ENCODE data around the gene C5orf15.

The C5orf15 gene

DNA sequence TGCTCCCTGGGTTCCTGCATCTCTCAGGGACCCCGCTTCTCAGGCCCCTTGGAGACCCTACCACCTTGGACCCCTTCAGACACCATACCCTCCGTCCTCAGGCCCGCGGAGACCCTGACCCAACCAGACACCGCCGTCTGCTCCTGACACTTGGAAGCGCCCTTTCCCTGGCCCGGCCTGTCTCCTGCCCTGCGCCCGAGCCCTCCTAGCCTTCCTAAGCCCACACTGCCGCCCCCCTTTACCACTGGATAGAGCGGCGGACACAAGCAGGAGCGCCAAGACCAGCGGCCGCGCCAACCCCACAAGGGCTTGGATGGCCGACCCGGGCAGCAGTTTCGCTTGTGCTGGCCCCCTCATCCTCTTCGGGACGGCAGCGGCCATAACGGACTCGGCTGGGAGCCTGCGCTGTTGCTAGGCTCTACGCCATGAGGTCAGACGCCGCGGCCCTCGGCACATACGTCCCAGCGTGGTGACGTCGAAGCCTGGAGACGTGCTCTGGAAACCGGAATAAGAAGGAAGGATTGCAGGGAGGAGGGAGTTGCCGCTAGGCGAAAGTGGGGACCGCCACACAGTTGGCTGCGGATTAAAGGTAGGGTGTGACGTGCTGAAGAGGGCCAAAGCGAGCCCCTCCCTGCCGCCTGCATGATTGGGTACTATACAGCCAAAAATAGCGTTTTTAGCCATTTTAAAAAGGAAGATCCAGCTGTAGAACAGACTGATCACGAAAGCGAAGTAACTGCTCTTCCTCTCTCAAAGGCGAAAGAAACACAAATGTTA is at the start of gene C5orf15:
TSS of gene C5orf15 (minus strand) at position 422 of the 777 bp plus-strand sequence. CDS start at position 381, 41 bp downstream.
- DNase-seq (ENCODE audit: low read depth): peak; percentile 90

DNA sequence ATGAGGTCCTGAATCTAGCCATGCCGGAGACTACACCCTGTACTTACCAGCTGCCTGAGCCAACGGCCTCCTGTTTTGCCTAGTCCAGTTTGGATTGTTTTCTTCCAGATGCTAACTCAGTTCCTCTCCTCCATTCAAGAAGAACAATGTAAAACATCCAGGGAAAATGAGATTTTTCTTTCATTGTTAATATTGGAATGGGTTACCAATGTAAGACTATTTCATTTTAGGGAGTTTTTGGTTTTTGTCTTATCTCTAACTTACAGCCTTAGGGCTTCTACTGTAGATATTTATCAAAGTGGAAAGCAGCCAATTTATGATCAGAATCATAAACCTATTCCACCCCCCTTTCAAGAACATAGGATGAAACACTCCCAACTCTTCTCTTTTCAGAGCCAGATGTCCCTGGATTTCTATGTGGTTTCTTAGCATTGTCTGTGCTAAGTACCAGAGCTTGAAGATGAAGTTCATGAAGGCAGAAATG is 39.9 kb upstream of the C5orf15 start:
- DNase-seq (ENCODE audit: low read depth): no peak

DNA sequence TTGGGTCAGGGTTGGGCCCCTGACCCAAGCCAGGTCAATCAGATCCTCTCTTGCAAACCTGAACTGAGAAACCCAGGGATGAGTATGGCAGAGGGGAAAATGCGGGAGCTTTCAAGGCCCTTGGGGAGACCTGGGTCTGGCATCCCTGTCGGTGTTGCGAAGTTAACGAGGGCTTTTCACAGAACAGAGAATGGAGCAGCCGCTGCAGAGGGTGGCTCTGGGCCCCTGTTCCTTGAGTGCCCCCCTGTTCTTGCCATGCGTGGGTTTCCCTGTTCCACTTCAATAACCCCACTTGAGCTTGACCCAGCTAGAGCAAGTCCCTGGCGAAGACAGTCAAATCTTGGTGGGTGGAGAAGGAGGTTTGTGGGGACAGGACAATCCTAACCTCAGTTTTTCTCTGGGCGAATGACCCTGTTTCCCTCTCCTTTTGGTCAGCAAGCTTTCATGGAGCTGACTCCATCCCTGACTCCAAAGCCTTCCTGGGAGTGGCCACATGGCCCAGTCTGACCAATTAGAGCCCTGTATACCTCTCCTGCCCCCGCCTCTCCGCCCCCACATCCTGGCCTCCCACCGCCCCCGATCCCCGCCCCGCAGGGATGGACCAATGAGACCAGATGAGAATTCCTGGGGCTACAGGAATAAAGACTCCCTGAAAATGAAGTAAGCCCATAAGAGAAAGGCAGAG is 39.3 kb upstream of the C5orf15 start:
- no peak for DNase-seq (ENCODE audit: low read depth)

DNA sequence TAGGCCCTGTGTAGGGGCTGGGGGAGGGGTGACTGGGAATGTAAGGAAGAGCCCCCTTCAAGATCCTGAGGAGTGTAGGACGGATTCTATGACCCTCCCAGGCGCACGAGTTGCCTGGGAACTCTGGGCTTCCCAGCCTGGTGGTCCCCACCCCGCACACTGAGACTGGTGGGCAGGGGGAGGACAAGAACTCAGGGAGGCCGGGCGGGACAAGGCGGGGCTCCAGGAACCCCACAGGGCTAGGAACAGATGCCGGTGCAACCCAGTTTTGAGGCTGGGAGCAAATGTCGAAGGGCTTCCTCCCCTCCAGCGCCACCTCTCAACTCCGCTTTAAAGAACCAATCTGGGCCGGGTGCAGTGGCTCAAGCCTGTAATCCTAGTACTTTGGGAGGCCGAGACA is 37.7 kb upstream of the C5orf15 start:
- no peak for DNase-seq (ENCODE audit: low read depth)

DNA sequence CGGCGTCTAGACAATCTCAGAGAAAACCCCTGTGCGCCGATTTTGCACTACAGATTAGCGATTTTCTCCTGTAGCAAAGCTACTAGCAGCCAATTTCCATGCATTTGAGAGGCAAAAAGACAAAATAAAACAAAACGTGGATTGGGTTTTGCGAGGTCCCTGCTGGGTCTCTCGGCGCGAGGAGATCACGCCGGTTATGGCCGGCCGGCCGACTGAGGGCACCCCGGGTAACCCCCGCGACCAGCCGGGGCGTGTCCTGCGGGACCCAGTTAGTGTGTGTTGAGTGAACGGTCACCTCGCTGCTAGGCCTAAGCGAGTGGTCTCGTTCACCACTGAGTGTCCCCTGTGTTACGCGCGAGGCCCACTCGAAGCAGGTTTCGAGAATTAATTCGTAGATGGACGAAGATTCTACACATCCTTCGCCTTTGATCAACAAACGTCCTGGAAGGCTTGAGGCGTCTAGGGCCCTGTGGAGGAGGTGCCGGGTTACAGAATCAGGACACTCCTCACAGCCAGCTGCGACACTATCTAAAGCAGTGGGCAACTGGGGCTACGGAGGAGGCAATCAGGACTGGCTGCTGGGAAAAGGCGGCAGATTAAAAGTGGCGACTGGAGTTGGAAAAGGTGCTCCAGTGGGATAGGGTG is 37.1 kb upstream of the C5orf15 start:
- no peak for DNase-seq (ENCODE audit: low read depth)

DNA sequence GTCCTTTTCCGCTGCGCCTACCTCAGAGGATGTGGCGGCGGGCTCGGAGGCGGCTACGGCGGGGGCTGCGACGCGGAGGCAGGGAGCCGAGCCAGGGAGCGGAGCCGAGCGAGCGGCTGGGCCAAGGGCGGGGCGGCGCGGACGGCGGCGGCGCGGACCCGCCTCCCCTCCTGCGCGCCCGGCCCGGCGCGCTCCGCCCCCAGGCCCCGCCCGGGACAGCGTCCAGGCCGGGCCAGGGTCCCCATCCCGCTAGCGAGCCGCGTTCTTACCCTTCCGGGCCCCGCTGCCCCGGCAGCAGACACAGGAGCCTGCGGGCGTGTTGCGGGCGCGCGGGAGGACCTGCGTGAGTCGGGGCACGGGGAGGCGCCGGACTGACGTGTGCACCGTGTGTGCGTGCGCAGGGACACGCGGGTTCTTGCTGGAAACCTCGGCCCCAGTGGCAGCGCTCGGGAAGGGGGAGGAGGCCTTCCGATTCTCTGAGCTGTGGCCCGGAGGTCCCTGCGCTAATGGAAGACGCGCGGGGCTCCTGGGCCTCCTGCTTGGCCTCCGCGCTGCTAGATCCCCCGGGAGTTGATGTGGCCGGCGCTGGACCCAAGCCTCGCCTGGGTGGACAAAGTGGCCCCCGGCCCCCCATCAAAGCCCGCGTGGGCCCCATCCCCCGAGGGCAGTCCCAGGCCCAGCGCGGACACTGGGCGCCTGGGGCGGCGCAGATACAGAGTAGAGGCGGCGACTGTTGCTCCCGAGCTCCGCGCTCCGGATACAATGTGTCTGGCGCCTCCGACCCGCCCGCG is 36.4 kb upstream of the C5orf15 start, which contains the start of gene VDAC1:
TSS of gene VDAC1 (minus strand) at position 350 of the 791 bp plus-strand sequence. CDS start 11,963 bp downstream, outside the sequence.
- DNase-seq (ENCODE audit: low read depth): peak; percentile 25

DNA sequence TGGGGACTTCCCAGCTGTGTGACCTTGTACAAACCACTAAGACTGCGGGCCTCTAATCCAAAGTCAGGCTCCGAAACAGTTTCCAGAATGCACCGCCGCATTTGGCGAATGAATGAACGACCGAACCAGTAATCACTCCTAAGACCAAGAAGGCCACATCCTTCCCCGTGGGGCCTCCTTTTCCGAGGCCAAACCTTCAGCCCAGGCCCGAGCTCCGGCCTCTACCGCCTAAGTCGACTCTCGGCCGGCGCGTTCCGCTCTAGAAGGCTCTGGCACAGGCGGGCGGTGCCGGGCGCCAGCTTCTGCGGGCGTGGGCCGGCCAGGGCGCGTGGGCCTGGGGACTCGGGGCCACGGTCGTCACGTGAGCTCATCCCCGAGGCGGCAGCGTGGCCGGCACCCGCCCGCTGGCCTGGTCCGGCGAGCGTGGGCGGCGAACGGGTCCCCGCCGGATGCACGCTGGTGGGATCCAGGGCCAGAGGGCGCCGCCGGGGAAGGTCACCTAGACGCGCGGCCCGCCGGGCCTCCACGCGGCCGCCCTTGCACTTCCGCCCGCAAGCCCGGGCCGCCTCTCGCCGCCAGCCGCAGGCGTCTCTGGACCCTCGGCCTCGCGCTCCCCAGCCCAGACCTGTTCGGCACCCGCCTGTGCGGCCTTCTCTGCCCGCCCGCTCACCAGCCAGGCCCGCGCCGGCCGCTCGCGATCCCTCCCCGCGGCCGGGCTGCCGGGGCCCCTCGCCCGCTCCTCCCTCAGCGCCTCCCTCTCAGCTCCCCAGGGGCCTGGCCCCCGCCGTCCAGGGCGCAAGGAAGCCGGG is 35.6 kb upstream of the C5orf15 start:
- no peak for DNase-seq (ENCODE audit: low read depth)

DNA sequence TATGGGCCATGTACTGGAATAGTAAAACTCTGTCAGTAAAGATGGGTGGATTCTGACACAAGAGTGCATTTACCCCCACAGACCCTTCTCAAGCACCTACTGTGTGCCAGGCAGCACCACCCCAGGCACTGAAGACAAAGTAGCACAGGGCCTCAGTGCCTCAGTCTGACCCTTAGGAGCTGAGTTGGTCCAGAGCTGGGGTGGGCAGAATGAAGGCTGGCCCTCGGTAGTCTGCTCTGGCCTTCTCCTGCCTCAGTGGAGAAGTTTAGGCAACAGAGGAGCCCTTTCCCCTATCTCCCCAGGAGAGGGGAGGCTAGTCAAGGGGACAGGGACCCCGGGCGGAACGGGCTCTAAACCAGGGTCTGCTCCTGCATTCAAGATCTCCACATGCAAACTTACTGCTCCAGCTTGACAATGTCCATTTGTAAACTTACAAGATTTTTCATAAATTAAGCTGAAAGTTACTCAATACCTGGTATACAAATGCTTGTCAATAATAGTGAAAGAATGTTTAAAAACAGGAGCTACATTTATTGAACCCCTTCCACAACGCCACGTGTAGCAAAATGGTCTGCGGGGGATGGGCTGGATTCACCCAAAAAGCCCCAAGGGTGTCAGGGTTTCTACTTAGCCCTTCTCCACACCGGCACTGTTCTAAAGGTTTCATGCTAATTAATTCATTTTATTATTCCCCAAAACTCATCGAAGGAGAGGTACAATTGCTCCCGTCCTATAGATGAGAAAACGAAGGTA is 34.8 kb upstream of the C5orf15 start:
- DNase-seq (ENCODE audit: low read depth): no peak

DNA sequence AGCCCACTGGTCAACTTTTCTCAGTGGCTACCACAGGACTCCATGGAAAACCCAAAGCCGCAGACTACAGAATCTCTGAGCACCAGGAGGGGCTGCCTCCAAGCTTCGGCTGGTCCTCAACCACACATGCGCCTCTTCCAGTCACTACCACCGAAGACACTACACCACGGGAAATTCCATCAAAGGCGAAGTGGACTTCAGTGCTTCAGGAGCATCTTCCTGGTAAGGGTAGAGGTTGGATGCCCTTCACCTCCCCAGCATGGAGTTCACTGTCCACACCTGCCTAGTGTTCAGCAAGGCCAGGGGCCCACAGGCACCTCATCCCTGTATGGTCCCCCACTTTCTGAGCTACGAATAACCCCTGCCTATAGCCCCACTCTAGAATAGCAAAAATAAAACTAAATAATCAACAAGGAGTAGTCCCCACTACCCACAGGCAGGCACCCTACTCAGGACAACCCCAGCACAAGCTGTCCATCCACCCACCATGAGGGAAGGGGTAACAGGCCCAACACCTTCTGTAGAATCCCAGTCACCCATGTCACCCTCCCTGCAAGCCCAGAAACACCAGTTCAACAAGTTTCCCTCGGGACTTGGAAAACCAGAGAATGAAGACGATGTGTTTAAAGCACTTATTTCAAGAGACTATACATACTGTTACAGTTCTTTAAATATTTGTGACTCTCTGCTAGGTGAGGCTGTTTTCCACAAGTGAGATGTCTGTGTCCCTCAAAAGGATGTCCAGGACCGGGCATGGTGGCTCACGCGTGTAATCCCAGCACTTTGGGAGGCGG is 33.7 kb upstream of the C5orf15 start:
- no peak for DNase-seq (ENCODE audit: low read depth)

DNA sequence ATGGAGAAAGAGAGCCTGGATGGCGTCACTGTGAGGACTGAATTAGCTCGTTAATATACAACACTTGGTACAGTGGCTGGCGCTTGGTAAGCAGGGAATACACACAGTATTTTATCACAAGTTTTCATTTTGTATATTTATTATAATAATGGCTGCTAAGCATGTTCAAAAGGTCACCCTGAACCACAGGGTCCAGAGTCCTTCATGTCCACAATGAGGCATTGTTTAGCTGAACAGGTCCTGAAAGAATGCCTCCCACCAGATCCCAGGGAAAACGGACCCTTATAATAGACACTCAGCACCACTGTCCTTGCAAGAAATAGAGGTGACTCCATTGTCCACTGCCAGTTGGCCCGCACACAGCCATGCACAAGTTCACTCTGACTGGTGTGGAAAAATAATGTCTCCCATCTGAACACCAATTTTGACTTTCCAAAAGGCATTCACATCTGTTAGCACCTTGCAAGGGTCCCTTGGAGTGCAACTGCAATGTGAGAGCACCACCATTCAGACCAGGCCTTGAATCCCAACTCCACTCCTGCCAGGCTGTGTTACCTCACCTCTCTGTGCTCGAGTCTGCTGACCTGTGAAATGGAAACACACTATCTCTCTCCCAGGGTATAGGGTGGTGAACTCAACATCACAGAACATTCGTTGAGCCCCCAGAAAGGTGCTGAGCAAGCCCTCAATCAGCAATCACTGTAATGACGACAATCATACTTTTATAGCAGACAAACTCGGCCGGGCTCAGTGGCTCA is 32.5 kb upstream of the C5orf15 start:
- no peak for DNase-seq (ENCODE audit: low read depth)

DNA sequence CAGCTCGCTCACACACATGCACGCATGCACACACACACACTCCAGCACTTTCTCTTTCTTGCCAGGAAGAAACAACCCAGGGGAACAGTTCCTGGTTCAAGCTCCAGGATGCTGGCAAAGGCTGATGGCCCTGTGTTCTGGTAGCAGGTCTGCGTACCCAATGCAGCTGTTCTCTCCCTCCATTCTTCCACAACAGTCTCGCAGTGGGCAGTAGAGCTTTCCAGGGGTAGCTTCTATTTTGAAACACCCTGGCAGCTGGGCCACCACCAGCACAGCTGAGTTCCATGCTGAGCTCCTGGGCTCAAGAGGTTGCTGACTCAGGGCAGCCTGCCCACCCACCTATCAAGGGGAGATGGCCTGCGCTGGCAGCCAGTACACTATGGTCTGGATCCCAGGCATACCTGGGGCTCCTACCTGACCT is 31.7 kb upstream of the C5orf15 start:
- DNase-seq (ENCODE audit: low read depth): no peak

DNA sequence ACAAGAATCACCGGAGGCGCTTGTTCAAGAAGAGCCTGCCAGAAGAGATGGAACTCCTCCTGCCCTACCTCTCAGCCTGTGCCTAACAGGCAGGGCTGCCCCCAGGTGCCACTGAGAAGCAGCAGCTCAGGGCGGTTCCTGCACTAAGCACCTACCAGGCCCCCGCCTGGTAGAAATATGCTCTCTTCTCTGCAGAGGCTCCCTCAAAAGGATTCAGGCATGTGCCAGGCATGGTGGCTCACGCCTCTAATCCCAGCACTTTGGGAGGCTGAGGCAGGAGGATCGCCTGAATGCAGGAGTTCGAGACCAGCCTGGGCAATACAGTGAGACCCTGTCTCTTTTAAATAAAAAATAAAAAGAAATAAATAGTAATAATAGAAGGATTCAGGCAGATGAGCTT is 30.4 kb upstream of the C5orf15 start:
- DNase-seq (ENCODE audit: low read depth): no peak

DNA sequence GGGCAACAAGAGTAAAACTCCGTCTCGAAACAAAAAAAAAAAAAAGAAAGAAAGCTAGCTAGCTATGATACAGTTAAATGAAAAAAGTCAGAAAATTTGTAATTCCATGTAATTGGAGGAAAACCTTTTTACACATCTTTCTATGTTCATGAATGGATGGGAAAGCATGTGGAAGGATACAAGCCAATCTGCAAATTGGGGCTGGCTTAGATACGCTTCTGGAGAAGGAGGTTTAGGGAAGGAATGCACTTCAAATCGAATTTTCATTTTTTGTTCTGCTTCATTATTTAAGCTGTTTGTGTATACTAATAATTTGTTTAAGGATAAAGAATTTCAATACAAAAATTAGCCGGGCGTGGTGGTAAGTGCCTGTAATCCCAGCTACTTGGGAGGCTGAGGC is 29.6 kb upstream of the C5orf15 start:
- no peak for DNase-seq (ENCODE audit: low read depth)

DNA sequence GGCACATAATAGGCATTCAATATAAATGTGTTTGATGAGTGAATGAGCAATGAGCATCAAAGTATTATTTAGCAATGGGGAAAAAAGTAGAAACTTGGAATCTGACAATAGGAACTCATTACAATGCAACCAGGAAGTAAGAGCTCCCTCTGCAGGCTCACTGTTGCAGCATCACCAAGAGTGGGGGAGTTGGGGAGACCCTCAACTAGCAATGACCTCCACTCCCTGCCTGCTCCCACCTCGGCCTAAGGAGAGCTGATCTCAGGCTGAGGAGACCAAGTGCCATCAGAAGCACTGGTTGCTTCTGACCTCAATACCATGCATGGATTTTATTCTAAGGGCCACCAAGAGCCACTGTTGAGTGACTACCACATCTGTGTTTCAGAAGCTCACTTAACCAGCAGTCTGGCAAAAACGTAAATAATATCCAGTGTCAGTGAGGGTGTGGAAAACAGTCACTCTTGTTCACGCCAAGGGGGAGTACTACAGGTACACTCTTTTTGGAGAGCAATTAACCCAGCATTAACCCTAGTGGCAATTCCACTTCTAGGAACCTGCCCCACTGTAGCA is 28.3 kb upstream of the C5orf15 start:
- no peak for DNase-seq (ENCODE audit: low read depth)

DNA sequence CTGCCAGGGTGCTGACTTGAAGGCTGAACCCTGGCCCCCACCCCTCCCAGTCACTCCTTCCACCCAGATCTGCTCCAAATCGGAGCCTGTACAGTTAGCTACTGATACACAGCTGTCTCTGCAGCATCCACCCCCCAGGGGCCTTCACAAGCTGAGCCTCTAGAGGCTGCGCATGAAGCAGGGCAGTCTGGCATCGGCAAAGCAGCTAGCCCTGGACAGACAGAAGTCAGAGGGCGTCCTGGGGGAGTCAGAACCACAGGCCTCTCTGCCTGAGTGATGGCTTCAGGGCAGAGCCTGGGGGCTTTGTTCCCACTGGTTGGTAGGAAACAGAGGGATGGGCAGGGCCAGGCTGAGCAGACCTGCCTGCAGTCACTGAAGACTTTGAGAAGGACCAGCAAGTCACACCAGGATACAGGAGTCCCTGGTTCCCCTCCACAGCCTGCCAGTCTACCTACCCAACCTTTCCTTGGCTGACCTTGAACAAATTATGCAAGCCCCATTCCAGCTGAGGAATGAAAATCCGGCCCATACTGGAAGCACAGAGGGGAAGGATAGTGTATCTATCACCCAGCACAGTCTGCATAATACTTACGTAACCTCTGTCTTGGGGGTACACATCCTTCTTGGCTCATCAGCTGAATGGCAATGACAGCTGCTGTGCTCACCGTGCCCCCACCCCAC is 27.6 kb upstream of the C5orf15 start:
- DNase-seq (ENCODE audit: low read depth): no peak

DNA sequence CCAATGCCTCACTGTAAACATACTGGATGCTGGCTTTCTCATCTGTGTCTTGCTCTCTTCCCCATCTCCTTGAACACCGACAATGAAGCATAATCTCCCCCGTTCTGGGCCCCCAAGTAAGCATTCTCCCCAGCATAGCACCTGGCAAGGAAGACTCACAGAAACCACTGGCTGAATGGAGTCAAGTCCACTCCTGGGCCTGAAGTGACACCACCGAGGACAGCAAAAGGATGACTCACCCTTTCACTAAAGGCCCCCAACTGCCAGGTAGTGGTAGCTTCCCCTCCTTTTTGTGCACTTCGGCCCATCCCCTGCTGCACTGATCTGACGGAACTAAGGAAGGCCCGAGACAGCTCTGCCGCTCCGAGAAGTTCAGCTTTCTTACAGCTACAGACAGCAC is 26.9 kb upstream of the C5orf15 start:
- no peak for DNase-seq (ENCODE audit: low read depth)

DNA sequence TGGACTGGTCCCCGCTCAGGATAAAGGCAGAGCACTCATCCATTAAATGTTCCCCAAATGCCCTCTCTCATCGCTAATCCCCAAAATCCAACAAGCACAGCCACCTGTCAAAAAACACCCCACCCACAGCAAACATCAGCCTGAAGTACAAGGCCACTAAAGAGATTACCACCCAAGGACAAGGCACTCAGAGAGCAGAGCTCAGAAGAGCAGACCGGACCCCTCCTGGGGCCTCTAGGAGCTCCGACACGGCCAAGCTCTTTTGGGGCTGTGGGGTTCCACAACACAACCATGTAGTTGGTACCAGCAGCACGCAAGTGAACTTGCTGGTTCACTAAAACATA is 26.5 kb upstream of the C5orf15 start:
- DNase-seq (ENCODE audit: low read depth): no peak

All from GM04503 (cell line).